Small intestine (tissue), 7 donors: ENCODE results near the gene ZDHHC14. TPM values are rescaled to one million over a fixed set of nuclear protein-coding genes. Genes with fewer than 3 reads are reported as not detected.
"Not testable (repeated sequence)": the region's sequence is repeated elsewhere in the genome, so short reads cannot be mapped to it uniquely, and the experiment has no call there.

Experiments used
- DNase-seq, 2 donors: peaks; one replicate each; pipeline versions ENCODE4 v3.0.0 to v3.0.0-alpha.2; 2013
- FAIRE-seq: peaks from 2 replicates; lab custom pipeline; 2012; peaks lifted over from hg19 to GRCh38; lab: Jason Lieb, UNC
- H3K27ac ChIP-seq, 3 donors: one replicate each; pipeline ENCODE4 v1.5.1; 2013; ENCODE audit warnings: low read length in 2 of 3, mild to moderate bottlenecking in 2 of 3, control low read depth in 1 of 3, inconsistent platforms in 1 of 3, low read depth in 1 of 3, moderate library complexity in 1 of 3
- H3K27me3 ChIP-seq, 3 donors: one replicate each; pipeline ENCODE4 v1.6.1; 2013; ENCODE audit warnings: low read length in 3 of 3, inconsistent platforms in 1 of 3; ENCODE audit not compliant: control insufficient read depth in 3 of 3, insufficient read depth in 3 of 3
- H3K36me3 ChIP-seq, 3 donors: one replicate each; pipeline ENCODE4 v1.6.1; 2013; ENCODE audit warnings: low read length in 3 of 3, inconsistent platforms in 1 of 3, low read depth in 1 of 3, mild to moderate bottlenecking in 1 of 3, moderate library complexity in 1 of 3; ENCODE audit not compliant: control insufficient read depth in 3 of 3, insufficient read depth in 2 of 3
- H3K4me1 ChIP-seq, 3 donors: one replicate each; pipeline ENCODE4 v1.6.1; 2013; ENCODE audit warnings: low read length in 2 of 3, inconsistent platforms in 1 of 3, low read depth in 1 of 3, mild to moderate bottlenecking in 1 of 3, moderate library complexity in 1 of 3; ENCODE audit not compliant: control insufficient read depth in 3 of 3, insufficient read depth in 2 of 3
- H3K4me3 ChIP-seq, 3 donors: one replicate each; pipeline ENCODE4 v1.5.1; 2013; ENCODE audit warnings: low read length in 3 of 3, control low read depth in 1 of 3, inconsistent platforms in 1 of 3, low read depth in 1 of 3, mild to moderate bottlenecking in 1 of 3, moderate library complexity in 1 of 3
- H3K9me3 ChIP-seq, 2 donors: one replicate each; pipeline ENCODE4 v1.6.1; 2013; ENCODE audit warnings: low read depth in 1 of 2, low read length in 1 of 2; ENCODE audit not compliant: control insufficient read depth in 2 of 2, insufficient read depth in 1 of 2
- WGBS, 3 donors: extraction: QIAGEN DNeasy Blood & Tissue Kit; methylation state at CpG; one replicate each; pipeline ENCODE4 v1.1.7; 2013; 5-methylcytosine and 5-hydroxymethylcytosine counted together
- polyA plus RNA-seq, 4 donors: library from polyadenylated mRNA; stranded (reverse) in 3 of 4; unstranded in 1 of 4; fragments of 200-250 nt in 3 of 4; fragments of 120-200 nt in 1 of 4; gene quantifications; one replicate each; pipeline versions ENCODE4 v1.2.1 to v1.2.3, GENCODE V29; 2013
- donor health status: healthy with polysubstance abuse.
- donor health status: control.
- donor health status: control.
- donor health status: Bipolar disorder and iron deficiency.
- donor health status: healthy.

The ZDHHC14 gene
- polyA plus RNA-seq, 4 donors, result 3.4 to 27.7 (median 10.3) TPM

DNA sequence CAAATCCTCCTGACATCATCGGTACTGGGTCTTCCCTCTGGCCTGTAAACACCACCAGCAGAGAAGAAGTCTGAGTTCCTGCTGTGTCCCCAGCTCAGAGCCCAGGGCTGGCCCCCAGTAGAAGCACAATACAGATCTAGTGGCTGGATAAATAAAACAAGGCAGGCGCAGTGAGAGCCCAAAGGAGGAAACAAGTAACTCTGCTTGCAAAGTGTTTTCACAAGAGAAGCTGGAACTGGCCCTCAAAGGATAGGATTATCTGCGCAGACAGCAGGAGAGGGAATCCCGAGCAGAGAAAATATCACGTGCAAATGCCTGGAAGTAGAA, 205.1 kb downstream of the ZDHHC14 start:
- H3K27me3 ChIP-seq, result no peaks in the 10 kb centered on the region
- WGBS, 3 donors, result 88 to 96% (median 90%) methylated on average over 5 of the region's 5 CpGs
- H3K4me1 ChIP-seq, result peaks cover 0 to 23% (median 10%) of the 10 kb centered on the region in 3 donors

DNA sequence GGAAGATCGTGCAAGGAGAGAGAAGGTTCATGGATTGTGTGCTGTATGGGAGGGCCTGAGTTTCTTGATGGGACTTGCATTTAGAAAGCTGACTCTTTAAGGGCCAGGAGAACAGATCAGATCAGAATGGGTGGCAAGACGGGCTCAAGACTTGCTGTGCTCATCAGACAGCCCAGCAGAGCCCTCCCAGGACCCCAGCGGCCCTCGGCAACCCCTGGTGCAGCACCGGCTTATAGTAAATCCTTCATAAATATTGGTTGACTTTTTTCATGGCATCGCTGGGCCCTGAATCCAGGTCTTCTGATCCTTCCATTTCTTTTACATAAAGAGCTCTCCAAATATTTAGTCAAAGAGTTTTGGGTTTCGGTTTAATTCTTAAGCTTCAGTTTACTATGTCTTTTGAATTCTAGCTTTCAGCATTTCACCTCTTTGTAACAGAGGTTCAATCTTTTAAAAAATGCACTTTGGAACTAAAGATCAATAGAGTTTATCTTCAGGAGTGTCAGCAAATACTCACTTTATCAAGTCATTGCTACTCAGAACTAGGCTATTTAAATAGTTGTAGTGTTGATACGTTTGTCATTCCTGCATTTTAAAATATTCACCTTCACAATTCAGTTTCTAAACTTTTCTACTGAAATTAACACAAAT, 205.6 kb downstream of the ZDHHC14 start:
- H3K9me3 ChIP-seq, result peaks cover 0 to 23% of the 10 kb centered on the region in 2 donors
- H3K36me3 ChIP-seq, result peaks cover 0 to 23% (median 0%) of the 10 kb centered on the region in 3 donors
- H3K27me3 ChIP-seq, result no peaks in the 10 kb centered on the region
- H3K4me1 ChIP-seq, result peaks cover 0 to 23% (median 10%) of the 10 kb centered on the region in 3 donors
- FAIRE-seq (no peak), DNase-seq (peak; percentile 31 to 46)
- peak overlapping the region in 1 of 3 donors; percentile 78 for H3K27ac ChIP-seq
- WGBS, 3 donors, result 69 to 83% (median 74%) methylated on average over 8 of the region's 8 CpGs
- H3K4me3 ChIP-seq, result no peak overlapping the region

More for the DNA sequence above, 205.1 kb downstream of the ZDHHC14 start:
- H3K27ac ChIP-seq, result peak overlapping the region in 1 of 3 donors; percentile 78
- no peak for FAIRE-seq
- no peak for DNase-seq
- H3K9me3 ChIP-seq, result peaks cover 0 to 23% of the 10 kb centered on the region in 2 donors
- peaks cover 0 to 23% (median 0%) of the 10 kb centered on the region in 3 donors for H3K36me3 ChIP-seq
- H3K4me3 ChIP-seq, result no peak overlapping the region

DNA sequence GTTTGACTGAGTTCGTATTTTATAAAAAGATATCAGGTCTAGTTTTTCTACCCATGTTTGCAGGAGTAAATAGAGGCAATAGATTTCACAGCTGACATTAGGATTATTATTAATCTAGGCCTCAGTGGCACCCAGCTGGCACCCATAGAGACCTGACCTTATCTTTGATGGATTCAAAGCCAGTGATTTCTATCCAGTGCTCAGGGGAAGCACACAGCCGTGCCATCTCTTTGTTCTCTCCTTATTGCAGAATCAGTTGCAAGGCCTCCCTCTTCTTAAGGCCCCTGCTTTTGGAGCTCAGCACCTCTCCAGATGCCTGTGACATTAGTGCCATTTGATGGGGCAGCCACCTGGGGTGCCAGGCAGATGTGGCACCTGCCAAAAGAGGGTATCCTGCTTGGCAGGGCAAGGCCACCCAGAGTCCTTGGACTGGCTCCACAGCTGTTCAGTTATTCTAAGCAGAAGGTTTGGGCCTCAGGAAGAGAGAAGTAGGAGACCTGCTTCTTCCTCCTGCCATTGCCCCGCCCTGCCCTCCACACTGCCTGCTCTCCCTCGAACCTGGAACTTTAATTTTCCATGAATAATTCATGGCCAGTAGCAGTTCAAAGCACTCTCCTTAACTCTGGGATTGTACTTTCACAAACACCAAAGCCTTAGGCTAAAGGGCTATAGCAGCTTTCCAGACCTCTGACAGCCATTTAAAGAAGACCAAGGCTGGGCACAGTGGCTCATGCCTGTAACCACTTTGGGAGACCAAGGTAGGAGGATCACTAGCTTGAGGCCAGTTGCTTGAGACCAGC, 206.3 kb downstream of the ZDHHC14 start:
- DNase-seq, result no peak
- peaks cover 0 to 20% (median 0%) of the 10 kb centered on the region in 3 donors for H3K36me3 ChIP-seq
- no peaks in the 10 kb centered on the region for H3K27me3 ChIP-seq
- H3K27ac ChIP-seq, result peak overlapping the region in 2 of 3 donors; percentile 41 to 62
- FAIRE-seq, result no peak
- 67 to 76% (median 68%) methylated on average over 4 of the region's 4 CpGs for WGBS, 3 donors
- no peak overlapping the region for H3K4me3 ChIP-seq
- peaks cover 0 to 23% (median 10%) of the 10 kb centered on the region in 3 donors for H3K4me1 ChIP-seq
- peaks cover 0 to 18% of the 10 kb centered on the region in 2 donors for H3K9me3 ChIP-seq

DNA sequence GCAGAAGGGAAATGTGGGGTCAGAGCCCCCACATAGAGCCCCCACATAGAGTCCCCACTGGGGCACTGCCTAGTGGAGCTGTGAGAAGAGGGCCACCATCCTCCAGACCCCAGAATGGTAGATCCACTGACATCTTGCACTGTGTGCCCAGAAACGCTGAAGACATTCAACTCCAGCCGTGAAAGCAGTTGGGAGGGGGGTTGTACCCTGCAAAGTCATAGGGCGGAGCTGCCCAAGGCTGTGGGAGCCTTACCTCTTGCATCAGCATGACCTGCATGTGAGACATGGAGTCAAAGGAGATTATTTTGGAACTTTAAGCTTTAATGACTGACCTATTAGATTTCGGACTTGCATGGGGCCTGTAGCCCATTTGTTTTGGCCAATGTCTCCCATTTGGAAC, 209.7 kb downstream of the ZDHHC14 start:
- peaks cover 0 to 20% (median 10%) of the 10 kb centered on the region in 3 donors for H3K4me1 ChIP-seq
- not testable (repeated sequence) for H3K27me3 ChIP-seq, H3K27ac ChIP-seq, DNase-seq, H3K4me3 ChIP-seq, FAIRE-seq
- H3K36me3 ChIP-seq, result peaks cover 0 to 36% (median 5%) of the 10 kb centered on the region in 3 donors
- WGBS, 3 donors, result 89 to 96% (median 94%) methylated on average over 4 of the region's 4 CpGs
- peaks cover 0 to 18% of the 10 kb centered on the region in 2 donors for H3K9me3 ChIP-seq

DNA sequence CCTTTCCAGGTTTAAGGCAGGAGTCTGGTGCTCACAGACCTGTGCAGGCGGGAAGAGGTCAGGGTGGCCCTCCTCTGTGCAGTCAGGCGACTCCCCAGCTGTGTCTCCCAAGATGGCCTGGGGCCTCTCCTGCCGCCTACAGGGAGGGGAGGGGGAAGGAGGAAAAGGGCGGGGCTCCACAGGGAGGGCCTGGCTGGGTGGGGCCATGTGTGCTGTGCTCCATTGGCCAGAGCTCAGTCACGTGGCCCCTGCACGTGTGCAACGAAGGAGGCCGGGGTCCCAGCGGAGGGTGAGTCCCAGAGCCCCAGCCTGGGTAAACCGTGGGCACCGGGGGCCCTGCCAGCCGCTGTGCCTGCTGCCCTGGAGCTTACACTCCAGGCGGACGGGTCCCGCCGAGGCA, 211.6 kb downstream of the ZDHHC14 start:
- Histone ChIP-seq H3K27ac (no peak overlapping the region), H3K4me1 (peaks cover 0 to 6% (median 4%) of the 10 kb centered on the region in 3 donors), H3K4me3 (peak overlapping the region in 1 of 3 donors; percentile 16), H3K27me3 (no peaks in the 10 kb centered on the region), H3K36me3 (peaks cover 0 to 41% (median 5%) of the 10 kb centered on the region in 3 donors), H3K9me3 (peaks cover 0 to 18% of the 10 kb centered on the region in 2 donors)
- 93 to 97% (median 95%) methylated on average over 15 to 16 of the region's 16 CpGs for WGBS, 3 donors
- no peak for FAIRE-seq
- peak in 1 of 2 donors; percentile 8 for DNase-seq

DNA sequence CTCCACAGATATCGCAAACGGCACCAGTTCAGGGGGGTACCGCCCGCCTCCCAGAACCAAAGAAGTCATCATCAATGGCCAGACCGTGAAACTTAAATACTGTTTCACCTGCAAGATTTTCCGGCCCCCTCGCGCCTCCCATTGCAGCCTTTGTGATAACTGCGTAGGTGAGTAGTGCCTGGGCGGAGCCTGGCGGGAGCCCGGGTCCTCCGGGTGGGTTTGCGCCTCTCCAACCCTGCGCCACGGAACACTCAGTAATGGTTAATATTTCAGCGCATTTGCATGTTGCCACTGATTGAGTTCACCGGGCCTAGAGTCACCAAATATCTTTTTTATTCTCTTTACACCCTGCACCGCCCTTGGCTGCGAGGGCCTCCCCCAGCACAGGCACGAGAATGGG, 212.0 kb downstream of the ZDHHC14 start:
- H3K4me1 ChIP-seq, result peaks cover 0 to 4% (median 2%) of the 10 kb centered on the region in 3 donors
- H3K27me3 ChIP-seq, result no peaks in the 10 kb centered on the region
- peaks cover 0 to 45% (median 5%) of the 10 kb centered on the region in 3 donors for H3K36me3 ChIP-seq
- no peak for DNase-seq
- H3K4me3 ChIP-seq, result peak overlapping the region in 1 of 3 donors; percentile 16
- peaks cover 0 to 18% of the 10 kb centered on the region in 2 donors for H3K9me3 ChIP-seq
- FAIRE-seq, result no peak
- 93 to 96% (median 95%) methylated on average over 21 of the region's 21 CpGs for WGBS, 3 donors
- no peak overlapping the region for H3K27ac ChIP-seq

DNA sequence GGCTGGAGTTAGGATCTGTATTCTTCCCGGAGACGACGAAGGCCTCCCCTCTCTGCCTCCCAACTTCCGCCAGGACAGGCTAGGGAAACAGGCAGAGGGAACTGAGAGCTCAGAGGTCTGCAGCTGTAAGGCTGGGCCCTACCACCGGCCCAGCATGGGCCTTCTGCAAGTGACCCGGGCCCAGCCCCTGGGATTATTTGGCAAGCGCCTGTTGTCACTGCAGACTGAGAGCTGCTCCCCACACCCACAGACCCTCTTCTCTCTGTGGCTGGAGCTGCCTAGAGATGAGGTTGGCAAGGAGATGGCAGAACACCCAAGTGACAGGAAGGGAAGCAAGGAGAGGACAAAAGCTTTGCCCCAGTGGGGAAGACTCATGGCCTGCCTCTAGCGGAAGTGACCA, 212.6 kb downstream of the ZDHHC14 start:
- Histone ChIP-seq H3K27me3 (no peaks in the 10 kb centered on the region), H3K4me3 (no peak overlapping the region), H3K9me3 (peaks cover 0 to 18% of the 10 kb centered on the region in 2 donors), H3K27ac (no peak overlapping the region), H3K4me1 (peaks cover 0 to 4% (median 2%) of the 10 kb centered on the region in 3 donors), H3K36me3 (peaks cover 0 to 46% (median 5%) of the 10 kb centered on the region in 3 donors)
- WGBS, 3 donors, result 87 to 97% (median 88%) methylated on average over 8 of the region's 8 CpGs
- DNase-seq (no peak), FAIRE-seq (no peak)

DNA sequence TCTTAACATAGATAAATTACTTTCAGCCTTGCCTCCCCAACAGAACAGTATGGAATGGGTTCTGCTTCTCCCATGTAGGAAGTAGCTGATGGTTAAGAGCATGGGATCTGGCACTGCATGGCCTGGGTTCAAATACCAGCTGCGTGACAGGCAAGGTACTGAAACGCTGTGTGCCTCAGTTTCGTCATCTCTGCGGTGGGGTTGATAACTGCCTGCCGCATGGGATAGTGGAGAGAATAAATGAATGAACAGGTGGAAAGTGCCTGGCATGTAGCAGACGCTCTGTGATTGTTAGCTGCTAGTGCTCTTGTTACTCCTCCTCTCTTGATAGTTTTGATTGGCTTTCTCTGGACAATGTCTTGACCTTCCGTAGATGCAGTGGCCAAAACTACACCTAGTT, 213.3 kb downstream of the ZDHHC14 start:
- WGBS, 3 donors, result 95 to 97% (median 96%) methylated on average over 7 of the region's 7 CpGs
- FAIRE-seq (no peak), DNase-seq (no peak)
- Histone ChIP-seq H3K27me3 (no peaks in the 10 kb centered on the region), H3K9me3 (peaks cover 0 to 15% of the 10 kb centered on the region in 2 donors), H3K4me1 (peaks cover 0 to 4% (median 2%) of the 10 kb centered on the region in 3 donors), H3K4me3 (no peak overlapping the region), H3K27ac (no peak overlapping the region), H3K36me3 (peaks cover 0 to 49% (median 5%) of the 10 kb centered on the region in 3 donors)
